GM19397 (cell line): Measurements from ENCODE around the gene UCN2.
"Not testable (repeated sequence)": the region's sequence is repeated elsewhere in the genome, so short reads cannot be mapped to it uniquely, and the experiment has no call there.

Experiments
- ATAC-seq: cut with Tn5 transposase; IDR thresholded peaks from one replicate; pipeline ENCODE4 v1.9.1; 2021; ENCODE audit warnings: mild to moderate bottlenecking, moderate library complexity; ENCODE audit not compliant: unreplicated experiment

UCN2 gene

DNA sequence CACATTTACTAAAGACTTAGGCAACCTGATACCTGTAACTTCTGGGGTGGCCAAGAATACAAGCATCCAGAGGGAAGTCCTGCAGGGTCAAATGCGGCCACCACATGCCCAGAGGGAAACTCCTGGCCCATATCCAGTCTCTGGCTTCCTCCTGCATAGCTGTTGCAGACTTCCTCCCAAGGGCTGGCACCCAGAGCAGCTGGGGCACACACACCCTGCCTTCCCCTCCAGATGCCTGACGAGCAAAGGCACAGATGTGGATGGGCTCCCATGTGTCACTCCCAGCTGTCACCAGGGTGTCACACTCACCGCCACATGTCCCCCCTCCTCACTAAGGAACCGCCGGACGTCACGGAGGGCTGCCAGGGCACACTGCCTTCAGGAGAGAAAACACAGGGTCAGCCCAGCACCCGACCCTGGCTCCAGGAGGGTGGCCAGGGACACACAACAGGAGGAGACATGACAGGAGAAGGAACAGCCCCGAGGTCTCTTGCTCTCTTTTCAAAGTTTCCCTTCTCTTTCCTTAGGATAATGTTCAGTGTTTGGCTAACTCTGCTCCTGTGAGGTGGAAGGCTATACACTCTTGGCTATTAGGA is 20.2 kb downstream of the UCN2 start:
- ATAC-seq = no peak

DNA sequence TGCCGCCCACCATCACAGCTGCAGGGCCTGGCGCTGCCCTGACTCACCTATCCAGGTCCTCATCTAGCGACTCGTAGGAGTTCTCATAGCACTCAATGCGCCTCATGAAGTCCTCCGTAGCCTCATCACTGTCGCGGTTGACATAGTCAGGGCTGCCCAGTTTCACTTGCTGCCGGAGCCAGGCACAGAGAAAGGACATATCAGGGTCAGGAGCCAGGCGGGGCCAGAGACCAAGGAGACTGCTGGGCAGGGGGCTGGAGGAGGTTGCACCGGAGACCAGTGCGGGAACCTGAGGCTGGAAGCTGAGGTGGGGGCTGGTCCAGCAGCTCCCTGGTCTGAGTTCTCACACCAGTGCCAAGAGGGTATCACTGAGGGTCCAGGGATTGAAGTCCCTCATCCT is 25.1 kb downstream of the UCN2 start:
- ATAC-seq = no peak

DNA sequence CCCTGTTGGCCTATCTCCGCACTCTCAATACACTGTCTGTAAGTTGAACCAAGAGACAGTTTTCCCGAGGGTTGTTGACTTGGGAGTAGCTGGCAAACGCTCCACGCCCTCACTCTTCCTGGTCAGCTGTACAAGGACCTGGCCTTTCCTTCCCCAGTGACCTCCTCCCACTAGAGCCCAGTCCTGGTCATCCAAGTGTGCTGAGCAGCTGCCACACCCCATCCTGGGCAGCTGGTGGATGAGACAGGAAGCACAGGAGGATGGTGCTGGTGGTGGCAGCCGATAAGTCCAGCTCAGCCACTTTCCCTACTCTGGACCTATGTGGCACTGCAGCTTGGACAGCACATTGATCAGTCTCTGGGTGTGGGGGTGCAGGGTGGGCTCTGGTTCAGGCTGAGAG is 26.8 kb downstream of the UCN2 start:
- ATAC-seq = no peak

DNA sequence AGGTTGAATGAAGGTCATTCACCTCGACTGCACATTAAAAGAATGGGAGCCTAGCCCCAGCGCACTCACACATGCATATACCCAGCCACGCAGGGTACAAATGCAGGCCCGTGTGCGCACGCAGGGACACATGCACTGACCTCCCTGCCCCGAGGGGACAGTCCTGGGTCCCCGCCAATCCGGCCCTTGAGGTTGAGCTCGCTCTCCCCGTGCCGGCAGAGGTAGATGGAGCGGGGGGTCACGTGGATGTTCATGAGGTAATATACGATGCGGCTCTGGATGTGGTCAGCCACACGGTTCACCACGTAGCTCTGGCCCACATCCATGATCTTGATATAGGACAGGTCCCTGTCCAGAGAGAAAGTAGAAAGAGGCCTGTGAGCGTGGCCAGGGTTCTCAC is 27.5 kb downstream of the UCN2 start:
- no peak for ATAC-seq

DNA sequence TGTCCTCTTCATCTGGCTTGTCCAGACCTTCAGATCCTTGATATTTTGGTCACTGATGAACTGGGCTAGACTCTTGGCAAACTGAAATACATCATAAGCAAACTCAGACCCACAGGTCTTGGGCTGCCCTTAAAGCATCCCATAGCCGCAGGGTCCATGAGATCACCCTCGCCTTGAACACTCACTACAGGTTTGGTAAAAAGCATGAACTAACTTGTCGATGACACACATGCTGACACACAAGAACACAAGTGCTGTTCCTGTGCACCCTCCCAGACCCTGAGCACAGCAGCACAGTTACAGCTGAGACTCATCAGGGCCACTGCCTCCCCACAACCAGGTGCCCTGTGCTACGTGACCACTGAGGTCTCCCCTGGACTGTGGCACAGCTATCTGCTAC is 28.0 kb downstream of the UCN2 start:
- ATAC-seq = no peak

DNA sequence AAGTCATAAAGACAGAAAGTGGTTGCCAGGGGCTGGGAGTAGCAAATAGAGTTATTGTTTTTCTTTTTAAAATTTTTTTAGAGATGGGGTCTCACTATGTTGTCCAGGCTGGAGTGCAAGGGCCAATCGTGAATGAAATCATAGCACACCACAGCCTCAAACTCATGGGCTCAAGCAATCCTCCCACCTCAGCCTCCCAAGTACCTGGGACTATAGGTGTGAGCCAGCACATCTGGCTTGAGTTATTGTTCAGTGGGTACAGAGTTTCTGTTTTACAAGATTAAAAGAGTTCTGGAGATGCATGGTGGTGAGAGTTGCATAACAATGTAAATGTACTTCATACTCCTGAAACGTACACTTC is 30.6 kb downstream of the UCN2 start:
- no peak for ATAC-seq

DNA sequence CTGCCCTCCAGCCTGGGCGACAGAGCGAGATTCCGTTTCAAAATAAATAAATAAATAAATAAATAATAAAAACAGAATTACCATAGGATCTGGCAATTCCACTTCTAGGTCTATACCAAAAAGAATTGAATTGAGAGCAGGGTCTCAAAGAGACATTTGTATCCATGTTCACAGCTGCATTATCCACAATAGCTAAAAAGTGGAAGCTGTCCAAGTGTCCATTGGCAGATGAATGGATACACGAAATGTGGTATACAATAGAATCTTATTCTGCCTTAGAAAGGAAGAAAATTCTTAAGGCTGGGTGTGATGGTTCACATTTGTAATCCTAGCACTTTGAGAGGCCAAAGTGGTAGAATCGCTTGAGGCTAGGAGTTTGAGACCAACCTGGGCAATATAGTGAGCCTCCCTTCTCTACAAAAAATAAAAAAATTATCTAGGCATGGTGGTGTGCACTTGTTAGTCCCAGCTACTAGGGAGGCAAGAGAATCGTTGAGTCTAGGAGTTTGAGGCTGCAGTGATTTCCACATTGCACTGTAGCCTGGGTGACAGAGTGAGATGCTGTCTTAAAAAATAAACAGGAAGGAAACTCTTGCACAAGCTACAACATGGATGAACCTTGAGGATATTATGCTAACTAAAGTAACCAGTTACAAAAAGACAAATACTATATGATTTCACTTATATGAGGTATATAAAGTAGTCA is 31.2 kb downstream of the UCN2 start:
- ATAC-seq = no peak

DNA sequence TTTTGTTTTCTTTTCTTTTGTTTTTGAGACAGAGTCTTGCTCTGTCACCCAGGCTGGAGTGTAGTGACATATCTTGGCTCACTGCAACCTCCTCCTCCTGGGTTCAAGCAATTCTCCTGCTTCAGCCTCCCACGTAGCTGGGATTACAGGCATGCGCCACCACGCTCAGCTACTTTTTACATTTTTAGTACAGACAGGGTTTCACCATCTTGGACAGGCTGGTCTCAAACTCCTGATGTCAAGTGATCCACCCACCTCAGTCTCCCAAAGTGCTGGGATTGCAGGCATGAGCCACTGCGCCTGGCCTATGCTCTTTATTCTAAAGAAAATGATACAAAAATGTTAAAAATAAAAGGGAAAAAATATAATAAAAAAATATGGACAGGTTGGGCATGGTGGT is 32.9 kb downstream of the UCN2 start:
- not testable (repeated sequence) for ATAC-seq

DNA sequence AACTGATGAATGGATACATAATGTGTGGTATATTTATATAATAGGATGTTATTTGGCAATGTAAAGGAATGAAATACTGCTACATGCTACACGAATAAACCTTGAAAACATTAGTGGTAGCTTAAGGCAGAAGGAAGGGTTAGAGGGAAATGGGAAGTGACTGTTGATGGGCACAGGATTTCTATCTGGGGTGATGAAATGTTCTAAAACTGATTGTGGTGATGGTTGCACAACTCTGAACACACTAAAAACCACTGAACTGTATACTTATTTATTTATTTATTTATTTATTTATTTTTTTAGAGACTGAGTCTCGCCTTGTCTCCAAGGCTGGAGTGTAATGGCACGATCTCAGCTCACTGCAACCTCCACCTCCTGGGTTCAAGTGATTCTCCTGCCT is 34.8 kb downstream of the UCN2 start:
- no peak for ATAC-seq

DNA sequence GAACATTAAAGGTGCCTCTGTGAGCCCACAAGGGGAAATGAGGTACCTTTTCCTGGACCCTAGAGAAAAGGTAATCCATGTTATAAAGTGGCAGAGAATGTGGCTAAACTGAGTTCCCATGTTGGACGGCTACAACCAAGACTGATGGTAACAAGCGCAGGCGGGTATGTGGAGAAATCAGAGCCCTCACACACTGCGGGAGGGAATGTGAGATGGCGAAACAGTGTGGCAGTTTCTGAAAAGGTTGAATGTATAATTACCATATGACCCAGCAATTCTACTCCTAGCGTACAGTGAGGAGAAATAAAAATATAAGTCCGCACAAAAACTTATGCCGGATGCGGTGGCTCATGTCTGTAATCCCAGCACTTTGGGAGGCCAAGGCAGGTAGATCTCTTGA is 35.5 kb downstream of the UCN2 start:
- ATAC-seq = no peak

DNA sequence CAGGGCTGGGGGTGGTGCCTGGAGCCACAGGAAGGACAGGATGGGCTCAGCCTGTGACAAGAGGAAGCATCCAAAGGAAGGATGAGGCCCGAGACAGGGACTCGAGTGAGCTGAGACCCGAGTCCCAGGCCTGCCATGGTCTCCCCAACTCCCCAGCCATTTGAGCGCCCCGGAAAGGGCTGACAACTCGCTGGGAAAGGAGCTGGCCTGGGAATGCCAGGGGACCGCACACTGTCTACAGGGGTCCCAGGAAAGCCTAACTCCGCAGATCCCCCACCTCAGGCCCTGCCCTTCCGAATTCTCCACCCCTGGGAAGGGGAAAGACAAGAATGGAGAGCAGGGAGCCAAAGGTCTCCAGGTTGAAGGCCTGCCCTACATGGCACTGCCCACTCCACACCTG is 38.6 kb downstream of the UCN2 start:
- ATAC-seq = no peak

DNA sequence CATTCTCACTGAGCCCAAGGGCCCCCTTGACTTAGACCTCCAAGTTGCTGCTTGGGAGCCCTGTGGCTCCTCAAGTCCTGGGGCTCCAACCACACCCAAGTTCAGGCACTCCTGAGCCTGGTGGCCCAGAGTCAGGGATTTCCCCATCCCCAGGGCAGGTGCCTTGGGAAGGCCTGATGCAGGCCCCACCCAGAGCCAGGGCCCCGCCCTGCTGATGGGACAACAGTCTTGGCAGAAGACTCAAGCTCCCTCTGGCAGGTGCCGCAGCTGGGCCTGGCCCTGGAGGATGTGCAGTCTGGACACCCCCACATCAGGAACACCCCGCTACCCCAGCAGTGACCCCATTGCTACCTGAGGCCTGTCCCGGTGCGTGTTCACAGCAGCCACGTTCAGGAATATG is 41.9 kb downstream of the UCN2 start:
- ATAC-seq = no peak

DNA sequence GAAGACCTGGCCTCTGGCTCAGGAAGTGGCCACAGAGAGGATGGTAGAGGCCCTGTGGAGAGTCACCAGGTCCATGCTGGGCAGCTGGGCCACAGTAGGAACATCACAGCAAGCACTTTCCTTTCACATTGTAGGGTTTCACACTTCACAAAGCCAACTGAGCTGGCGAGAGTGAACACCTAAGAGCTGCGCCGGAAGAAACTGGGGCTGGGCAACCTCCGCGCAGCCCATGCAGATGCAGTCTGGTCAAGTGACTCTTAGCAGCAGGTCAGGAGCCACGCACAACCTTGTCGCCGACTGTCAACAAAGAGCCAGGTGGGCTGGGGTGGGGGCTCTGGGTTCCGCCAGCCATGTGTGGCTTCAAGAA is 44.3 kb downstream of the UCN2 start:
- ATAC-seq = no peak

DNA sequence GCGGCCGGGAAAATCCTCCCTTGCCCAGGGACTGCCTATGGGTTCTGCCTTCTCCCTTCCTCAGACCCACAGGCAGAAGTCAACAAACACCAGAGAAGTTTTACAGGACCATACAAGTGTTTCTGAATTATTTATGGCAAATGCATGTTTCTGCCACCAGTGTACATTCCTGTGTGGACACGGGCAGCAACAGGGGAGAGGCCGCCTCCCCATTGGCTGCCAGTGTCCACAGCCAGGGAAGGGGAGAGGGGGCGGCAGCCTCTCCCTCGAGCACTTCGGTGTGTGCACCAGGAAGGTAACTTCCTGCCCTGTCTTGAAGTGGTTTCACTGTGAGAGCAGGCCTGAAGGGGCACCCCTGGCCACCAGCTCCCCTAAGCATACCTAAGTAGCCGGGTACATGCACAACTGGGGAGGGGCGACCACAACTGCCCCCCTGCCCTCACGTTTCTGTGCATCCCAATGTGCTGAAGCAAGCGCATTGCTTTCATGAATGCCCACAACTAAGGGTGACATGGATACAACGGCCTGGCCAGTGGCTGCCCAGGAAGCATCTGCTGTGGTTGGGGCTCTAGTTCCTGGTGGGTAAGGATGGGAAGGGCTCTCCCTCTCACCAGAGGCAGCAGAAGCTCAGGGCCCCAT is 44.8 kb downstream of the UCN2 start:
- ATAC-seq = no peak

DNA sequence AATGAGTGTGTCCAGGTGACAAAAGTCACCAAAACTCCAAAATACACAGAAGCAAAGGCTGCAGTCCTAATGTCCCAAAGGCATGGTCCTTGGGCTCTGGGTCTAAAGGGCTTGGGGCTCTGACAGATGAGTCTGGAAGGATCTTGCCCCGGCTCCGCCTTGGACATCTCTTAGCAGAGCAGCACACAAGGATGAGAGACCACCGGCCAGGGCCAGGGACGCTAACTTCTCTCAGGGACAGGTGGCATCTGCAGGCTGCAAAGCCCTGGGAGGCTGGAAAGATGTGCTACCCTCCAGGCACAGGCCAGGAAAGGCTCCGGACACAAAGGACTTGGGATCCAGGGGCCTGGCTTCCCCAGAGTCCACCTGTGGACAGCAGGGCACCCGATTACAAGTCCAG is 45.5 kb downstream of the UCN2 start:
- no peak for ATAC-seq

DNA sequence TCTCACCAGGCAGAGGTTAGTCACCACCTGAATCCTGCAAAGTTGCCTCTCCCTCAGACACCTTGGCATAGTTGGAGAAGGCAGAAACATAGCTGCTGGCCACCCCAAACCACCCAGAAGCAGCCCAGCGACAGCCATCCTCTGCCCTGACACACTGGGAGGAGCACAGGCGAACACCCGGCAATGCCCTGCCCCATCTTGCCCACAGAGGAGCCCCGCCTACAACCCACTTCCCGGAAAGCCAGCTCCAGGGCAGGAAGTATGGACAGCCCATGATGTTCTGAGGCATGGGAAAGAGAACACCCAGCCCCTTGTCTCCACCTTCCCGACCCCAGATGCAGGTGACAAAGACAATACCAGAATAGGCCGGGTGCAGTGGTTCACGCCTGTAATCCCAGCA is 47.0 kb downstream of the UCN2 start:
- ATAC-seq = no peak

DNA sequence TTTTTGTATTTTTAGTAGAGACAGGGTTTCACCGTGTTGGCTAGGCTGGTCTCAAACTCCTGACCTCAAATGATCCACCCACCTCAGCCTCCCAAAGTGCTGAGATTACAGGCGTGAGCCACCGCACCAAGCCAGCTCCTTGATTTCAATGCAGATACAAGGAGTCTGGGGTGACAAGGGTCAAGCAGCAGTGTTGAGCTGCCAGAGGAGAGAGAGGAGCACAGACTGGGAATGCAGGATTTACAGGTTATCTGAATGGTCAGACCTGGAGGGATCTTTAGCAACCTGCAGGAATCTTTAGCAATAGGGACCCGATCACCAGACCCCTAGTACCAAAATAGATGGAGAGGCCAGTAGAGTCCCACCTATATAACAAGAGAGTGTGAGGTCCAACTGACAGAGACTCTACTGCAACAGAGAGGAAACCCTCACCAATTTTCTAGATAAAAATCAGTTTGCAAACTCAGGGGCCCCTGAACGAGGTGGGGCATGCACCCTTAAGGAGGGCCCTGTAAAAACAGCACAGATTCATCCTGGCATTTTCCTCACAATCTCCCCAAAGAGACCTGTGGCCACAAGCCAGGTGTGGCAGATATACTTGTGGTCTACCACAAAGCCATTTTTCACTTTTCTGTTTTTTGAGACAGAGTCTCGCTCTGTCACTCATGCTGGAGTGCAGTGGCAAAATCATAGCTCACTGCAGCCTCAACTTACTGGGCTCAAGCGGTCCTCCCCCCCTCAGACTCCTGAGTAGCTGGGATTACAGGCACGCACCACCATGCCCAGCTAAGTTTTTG is 49.0 kb downstream of the UCN2 start:
- no peak for ATAC-seq
